ENCODE results near the gene MCCC1. TPM values are rescaled to one million over a fixed set of nuclear protein-coding genes. Genes with fewer than 3 reads are reported as not detected.

The MCCC1 gene
- total RNA-seq, 4 donors from 2014 or later, result 24.8 to 58.7 (median 34.7) TPM

- Histone ChIP-seq H3K4me3 (no peak overlapping the region), H3K27ac (no peak overlapping the region), H3K9me3 (no peaks in the 10 kb centered on the region), H3K27me3 (no peaks in the 10 kb centered on the region), H3K4me1 (peaks cover 20% of the 10 kb centered on the region), H3K36me3 (no peaks in the 10 kb centered on the region)
- no peak for TF ChIP-seq CTCF (IDR thresholded peaks at IDR 0.05)
- no peak for TF ChIP-seq EP300 (IDR thresholded peaks at IDR 0.05)
- no peak for TF ChIP-seq POLR2A (IDR thresholded peaks at IDR 0.05)
- no peak for TF ChIP-seq POLR2AphosphoS5 (IDR thresholded peaks at IDR 0.05)
- no peak for DNase-seq (ENCODE audit: low spot score in 2 of 2)
- WGBS, result 74% methylated on average over 5 of the region's 5 CpGs
Observed at GRCh38 chr3:182978387-182978786, 120.9 kb downstream of the MCCC1 start.

GRCh38 chr3:182973047-182973446 lies 126.2 kb downstream of the MCCC1 start:
- Histone ChIP-seq H3K9me3 (no peaks in the 10 kb centered on the region), H3K4me1 (peaks cover under 1% of the 10 kb centered on the region), H3K27ac (no peak overlapping the region), H3K4me3 (no peak overlapping the region), H3K36me3 (no peaks in the 10 kb centered on the region), H3K27me3 (no peaks in the 10 kb centered on the region)
- 99% methylated on average over 5 of the region's 5 CpGs for WGBS
- DNase-seq (ENCODE audit: low spot score in 2 of 2), result no peak
- TF ChIP-seq EP300 (IDR thresholded peaks at IDR 0.05) (no peak), CTCF (IDR thresholded peaks at IDR 0.05) (no peak), POLR2AphosphoS5 (IDR thresholded peaks at IDR 0.05) (no peak), POLR2A (IDR thresholded peaks at IDR 0.05) (no peak)

- DNase-seq (ENCODE audit: low spot score in 2 of 2), result no peak
- 85% methylated on average over 6 of the region's 6 CpGs for WGBS
Observed at GRCh38 chr3:182972387-182972786, 126.9 kb downstream of the MCCC1 start.

GRCh38 chr3:182971637-182972036 lies 127.7 kb downstream of the MCCC1 start:
- no peaks in the 10 kb centered on the region for H3K27me3 ChIP-seq
- WGBS, result 80% methylated on average over 2 of the region's 2 CpGs
- H3K4me1 ChIP-seq, result no peaks in the 10 kb centered on the region
- TF ChIP-seq POLR2AphosphoS5 (IDR thresholded peaks at IDR 0.05) (no peak), POLR2A (IDR thresholded peaks at IDR 0.05) (no peak), EP300 (IDR thresholded peaks at IDR 0.05) (no peak), CTCF (IDR thresholded peaks at IDR 0.05) (no peak)
- H3K9me3 ChIP-seq, result no peaks in the 10 kb centered on the region
- no peak overlapping the region for H3K4me3 ChIP-seq
- H3K36me3 ChIP-seq, result no peaks in the 10 kb centered on the region
- no peak for DNase-seq (ENCODE audit: low spot score in 2 of 2)
- no peak overlapping the region for H3K27ac ChIP-seq

More at GRCh38 chr3:182972387-182972786, 126.9 kb downstream of the MCCC1 start:
- Histone ChIP-seq H3K27ac (no peak overlapping the region), H3K4me3 (no peak overlapping the region), H3K27me3 (no peaks in the 10 kb centered on the region), H3K9me3 (no peaks in the 10 kb centered on the region), H3K4me1 (no peaks in the 10 kb centered on the region), H3K36me3 (no peaks in the 10 kb centered on the region)
- TF ChIP-seq POLR2AphosphoS5 (IDR thresholded peaks at IDR 0.05) (no peak), EP300 (IDR thresholded peaks at IDR 0.05) (no peak), POLR2A (IDR thresholded peaks at IDR 0.05) (no peak), CTCF (IDR thresholded peaks at IDR 0.05) (no peak)

GRCh38 chr3:182970811-182971418 lies 128.4 kb downstream of the MCCC1 start:
- TF ChIP-seq POLR2A (IDR thresholded peaks at IDR 0.05) (no peak), CTCF (IDR thresholded peaks at IDR 0.05) (no peak), POLR2AphosphoS5 (IDR thresholded peaks at IDR 0.05) (no peak), EP300 (IDR thresholded peaks at IDR 0.05) (no peak)
- no peaks in the 10 kb centered on the region for H3K9me3 ChIP-seq
- DNase-seq (ENCODE audit: low spot score in 2 of 2), result no peak
- no peaks in the 10 kb centered on the region for H3K36me3 ChIP-seq
- H3K27me3 ChIP-seq, result no peaks in the 10 kb centered on the region
- no peak overlapping the region for H3K27ac ChIP-seq
- no peaks in the 10 kb centered on the region for H3K4me1 ChIP-seq
- 84% methylated on average over 3 of the region's 3 CpGs for WGBS
- no peak overlapping the region for H3K4me3 ChIP-seq

Data from suprapubic skin (tissue), 4 donors.